ENCODE measurements around the gene TNFRSF14. TPM values are rescaled to one million over a fixed set of nuclear protein-coding genes. Genes with fewer than 3 reads are reported as not detected.
"Not testable (repeated sequence)": the region's sequence is repeated elsewhere in the genome, so short reads cannot be mapped to it uniquely, and the experiment has no call there.

TNFRSF14 gene
- total RNA-seq, 2 donors from 2014 or later = 93.2 to 299 TPM

DNA sequence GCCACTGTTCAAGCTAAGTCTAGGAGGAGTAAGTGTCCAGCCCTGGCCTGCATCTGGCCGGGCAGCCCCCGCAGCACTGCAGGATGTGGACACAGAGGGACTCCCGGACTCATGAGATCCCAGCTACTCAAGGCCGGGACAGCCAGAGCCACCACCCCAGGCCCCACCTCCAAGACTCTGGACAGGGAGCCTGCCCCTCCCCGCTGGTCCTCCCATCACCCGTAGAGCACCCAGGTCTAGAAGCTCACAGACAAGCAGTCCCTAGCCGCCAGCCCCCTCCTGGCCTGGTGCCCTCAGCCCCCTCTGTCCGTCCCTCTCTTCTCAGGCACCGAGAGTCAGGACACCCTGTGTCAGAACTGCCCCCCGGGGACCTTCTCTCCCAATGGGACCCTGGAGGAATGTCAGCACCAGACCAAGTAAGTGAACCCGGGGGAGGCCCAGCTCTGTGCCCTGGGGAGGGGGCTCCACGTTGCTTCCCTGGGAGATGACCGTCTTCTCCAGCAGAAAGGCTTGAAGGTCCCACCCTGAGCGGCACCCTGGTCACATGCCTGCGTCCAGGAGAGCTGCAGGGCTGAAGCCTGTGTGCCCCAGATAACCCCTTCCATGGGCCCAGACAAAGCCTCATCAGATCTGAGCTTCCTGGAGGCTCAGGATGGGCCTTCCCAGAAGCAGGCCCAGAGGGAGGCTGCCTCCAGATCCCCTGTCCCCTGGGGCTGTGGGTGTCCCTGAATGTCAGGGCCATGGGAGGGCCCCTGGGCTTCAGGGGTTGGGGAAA, 4.3 kb downstream of the TNFRSF14 start:
- H3K36me3 Mint-ChIP-seq (ENCODE audit: low read depth) = peaks cover 73% of the 10 kb centered on the region
- no peaks in the 10 kb centered on the region for H3K9me3 Mint-ChIP-seq
- ATAC-seq (replicated peaks) = no peak
- H3K27me3 Mint-ChIP-seq = no peaks in the 10 kb centered on the region
- H3K27ac Mint-ChIP-seq = no peak overlapping the region
- H3K4me1 Mint-ChIP-seq = peaks cover 6% of the 10 kb centered on the region
- H3K4me3 Mint-ChIP-seq = no peak overlapping the region

DNA sequence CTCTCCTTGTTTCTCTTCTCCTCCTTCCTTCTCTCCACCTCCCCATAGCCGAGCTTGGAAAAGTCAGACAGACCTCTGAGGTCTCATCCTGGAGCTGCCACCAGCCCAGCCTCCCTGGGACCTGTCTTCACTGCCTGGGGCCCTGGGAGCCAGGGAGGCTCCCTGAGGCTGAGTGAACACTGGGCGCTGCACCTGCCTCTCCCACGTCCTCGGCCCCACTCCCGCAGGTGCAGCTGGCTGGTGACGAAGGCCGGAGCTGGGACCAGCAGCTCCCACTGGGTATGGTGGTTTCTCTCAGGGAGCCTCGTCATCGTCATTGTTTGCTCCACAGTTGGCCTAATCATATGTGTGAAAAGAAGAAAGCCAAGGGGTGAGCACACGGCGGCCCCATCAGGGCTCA, 5.3 kb downstream of the TNFRSF14 start:
- Mint-ChIP-seq H3K9me3 (no peaks in the 10 kb centered on the region), H3K27me3 (no peaks in the 10 kb centered on the region), H3K4me3 (peak overlapping the region; percentile 31), H3K4me1 (peaks cover 6% of the 10 kb centered on the region), H3K36me3 (ENCODE audit: low read depth) (peaks cover 63% of the 10 kb centered on the region), H3K27ac (peak overlapping the region; percentile 58)
- no peak for ATAC-seq (replicated peaks)

DNA sequence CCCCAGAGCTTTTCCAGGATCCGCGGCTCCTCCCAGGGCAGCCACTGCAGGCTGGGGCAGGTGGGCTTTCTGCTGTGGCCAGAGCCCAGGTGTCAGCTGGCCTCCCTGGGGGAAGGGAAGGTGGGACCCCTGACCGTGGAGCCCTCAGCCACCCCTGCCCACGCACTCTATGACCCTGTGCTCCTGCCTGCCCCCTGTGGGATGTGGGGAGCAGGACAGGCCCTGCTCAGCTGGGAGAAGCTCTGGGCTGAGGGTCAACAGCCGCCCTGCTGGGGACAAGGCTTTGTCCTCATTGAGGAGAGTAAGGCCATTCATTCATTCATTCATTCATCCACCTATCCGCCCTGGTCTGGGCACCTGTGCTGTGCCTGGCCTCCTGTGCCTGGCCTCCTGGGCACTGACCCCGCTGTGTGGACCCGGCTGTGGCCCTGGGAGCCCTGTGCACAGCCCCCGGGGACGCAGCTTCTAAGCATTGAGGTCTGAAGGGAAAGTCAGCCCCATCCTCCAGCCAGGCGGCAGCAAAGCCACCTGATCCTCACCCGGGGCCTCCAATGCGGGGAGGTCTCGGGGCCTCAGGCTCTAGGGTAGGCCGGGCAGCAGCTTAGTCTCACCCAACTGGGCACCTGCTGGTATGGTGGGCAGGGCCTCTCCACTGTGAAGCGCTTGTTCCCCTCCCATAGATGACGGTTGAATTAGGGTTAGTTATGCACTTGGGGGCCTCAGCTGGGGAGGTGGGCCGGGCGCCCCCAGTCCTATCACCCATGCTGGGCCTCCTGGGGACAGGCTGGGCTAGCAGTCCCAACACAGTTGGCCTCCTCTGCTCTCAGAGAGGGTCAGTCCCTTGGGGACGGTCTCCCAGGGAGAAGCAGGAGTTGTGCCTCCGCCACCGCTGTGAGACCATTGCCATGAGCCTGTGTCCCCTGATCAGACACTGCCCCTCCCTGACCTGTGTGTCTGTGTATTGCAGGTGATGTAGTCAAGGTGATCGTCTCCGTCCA, 6.0 kb downstream of the TNFRSF14 start:
- no peaks in the 10 kb centered on the region for H3K27me3 Mint-ChIP-seq
- no peak overlapping the region for H3K4me3 Mint-ChIP-seq
- H3K4me1 Mint-ChIP-seq = peaks cover 6% of the 10 kb centered on the region
- H3K9me3 Mint-ChIP-seq = no peaks in the 10 kb centered on the region
- H3K27ac Mint-ChIP-seq = no peak overlapping the region
- peaks cover 56% of the 10 kb centered on the region for H3K36me3 Mint-ChIP-seq (ENCODE audit: low read depth)
- ATAC-seq (replicated peaks) = peak; percentile 48

DNA sequence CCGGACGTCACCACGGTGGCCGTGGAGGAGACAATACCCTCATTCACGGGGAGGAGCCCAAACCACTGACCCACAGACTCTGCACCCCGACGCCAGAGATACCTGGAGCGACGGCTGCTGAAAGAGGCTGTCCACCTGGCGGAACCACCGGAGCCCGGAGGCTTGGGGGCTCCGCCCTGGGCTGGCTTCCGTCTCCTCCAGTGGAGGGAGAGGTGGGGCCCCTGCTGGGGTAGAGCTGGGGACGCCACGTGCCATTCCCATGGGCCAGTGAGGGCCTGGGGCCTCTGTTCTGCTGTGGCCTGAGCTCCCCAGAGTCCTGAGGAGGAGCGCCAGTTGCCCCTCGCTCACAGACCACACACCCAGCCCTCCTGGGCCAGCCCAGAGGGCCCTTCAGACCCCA, 7.0 kb downstream of the TNFRSF14 start:
- ATAC-seq (replicated peaks) = no peak
- Mint-ChIP-seq H3K9me3 (no peaks in the 10 kb centered on the region), H3K27ac (no peak overlapping the region), H3K4me3 (no peak overlapping the region), H3K4me1 (peaks cover 6% of the 10 kb centered on the region), H3K27me3 (no peaks in the 10 kb centered on the region), H3K36me3 (ENCODE audit: low read depth) (peaks cover 50% of the 10 kb centered on the region)

DNA sequence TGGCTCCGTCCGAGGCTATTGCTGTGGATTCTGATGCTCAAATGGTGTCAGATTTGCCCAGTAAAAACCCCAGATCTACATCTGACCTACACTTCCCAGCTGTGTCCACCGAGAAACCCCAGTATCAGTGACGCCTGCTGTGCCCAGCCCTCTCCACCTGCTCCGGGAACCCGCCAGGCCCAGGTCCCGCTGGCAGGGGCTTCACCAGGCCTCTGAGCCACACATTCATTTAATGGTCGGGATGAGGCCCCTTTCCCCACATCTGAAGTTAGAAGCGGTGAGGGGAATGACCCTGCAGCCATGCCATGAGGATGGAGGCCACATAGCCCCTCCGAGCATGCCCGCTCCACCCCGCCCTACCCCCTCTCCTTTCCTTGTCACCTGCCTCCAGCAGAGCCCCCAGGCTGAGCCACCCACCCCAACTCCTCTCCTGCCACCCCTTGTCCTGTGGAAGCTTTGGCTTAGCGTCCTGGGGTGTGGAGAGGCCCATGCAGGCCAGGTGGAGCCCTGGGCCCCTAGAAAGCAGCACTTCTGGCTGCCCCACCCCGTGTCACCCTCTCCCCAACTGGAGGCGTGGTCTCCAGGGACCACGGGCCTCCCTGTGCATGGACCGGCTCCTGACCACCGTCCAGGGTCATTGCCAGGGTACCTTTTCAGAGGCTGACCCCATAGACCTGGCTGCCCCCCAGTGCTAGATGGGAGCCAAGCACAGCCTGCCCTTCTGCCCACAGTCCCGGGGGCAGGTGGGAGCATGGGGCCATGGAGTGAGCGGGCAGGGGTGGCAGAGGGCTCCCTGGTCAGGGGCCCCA, 8.0 kb downstream of the TNFRSF14 start:
- Mint-ChIP-seq H3K36me3 (ENCODE audit: low read depth) (peaks cover 41% of the 10 kb centered on the region), H3K4me3 (no peak overlapping the region), H3K4me1 (peaks cover 6% of the 10 kb centered on the region), H3K27ac (peak overlapping the region; percentile 46), H3K9me3 (no peaks in the 10 kb centered on the region), H3K27me3 (no peaks in the 10 kb centered on the region)
- ATAC-seq (replicated peaks) = no peak

DNA sequence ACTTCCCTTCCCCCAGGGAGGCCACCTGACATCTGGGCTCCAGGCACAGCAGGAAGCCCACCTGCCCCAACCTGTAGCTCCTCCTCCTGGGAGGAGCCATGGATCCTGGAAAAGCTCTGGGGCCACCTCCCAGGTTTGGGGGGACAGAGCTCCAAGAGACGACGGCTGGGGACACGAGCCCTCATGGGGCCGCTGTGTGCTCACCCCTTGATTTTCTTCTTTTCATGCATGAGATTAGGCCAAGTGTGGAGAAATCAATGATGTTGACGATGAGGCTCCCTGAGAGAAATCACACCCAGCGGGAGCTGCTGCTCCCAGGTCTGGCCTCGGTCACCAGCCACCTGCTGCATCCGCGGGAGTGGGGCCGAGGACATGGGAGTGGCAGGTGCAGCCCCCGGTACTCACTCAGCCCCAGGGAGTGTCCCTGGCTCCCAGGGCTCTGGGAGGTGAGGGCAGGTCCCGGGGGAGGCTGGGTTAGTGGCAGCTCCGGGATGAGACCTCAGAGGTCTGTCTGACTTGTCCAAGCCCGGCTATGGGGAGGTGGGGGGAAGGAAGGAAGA, 8.7 kb downstream of the TNFRSF14 start:
- H3K4me3 Mint-ChIP-seq = no peak overlapping the region
- peaks cover 6% of the 10 kb centered on the region for H3K4me1 Mint-ChIP-seq
- H3K27me3 Mint-ChIP-seq = no peaks in the 10 kb centered on the region
- H3K36me3 Mint-ChIP-seq (ENCODE audit: low read depth) = peaks cover 35% of the 10 kb centered on the region
- H3K9me3 Mint-ChIP-seq = no peaks in the 10 kb centered on the region
- H3K27ac Mint-ChIP-seq = peak overlapping the region; percentile 46
- ATAC-seq (replicated peaks) = no peak

DNA sequence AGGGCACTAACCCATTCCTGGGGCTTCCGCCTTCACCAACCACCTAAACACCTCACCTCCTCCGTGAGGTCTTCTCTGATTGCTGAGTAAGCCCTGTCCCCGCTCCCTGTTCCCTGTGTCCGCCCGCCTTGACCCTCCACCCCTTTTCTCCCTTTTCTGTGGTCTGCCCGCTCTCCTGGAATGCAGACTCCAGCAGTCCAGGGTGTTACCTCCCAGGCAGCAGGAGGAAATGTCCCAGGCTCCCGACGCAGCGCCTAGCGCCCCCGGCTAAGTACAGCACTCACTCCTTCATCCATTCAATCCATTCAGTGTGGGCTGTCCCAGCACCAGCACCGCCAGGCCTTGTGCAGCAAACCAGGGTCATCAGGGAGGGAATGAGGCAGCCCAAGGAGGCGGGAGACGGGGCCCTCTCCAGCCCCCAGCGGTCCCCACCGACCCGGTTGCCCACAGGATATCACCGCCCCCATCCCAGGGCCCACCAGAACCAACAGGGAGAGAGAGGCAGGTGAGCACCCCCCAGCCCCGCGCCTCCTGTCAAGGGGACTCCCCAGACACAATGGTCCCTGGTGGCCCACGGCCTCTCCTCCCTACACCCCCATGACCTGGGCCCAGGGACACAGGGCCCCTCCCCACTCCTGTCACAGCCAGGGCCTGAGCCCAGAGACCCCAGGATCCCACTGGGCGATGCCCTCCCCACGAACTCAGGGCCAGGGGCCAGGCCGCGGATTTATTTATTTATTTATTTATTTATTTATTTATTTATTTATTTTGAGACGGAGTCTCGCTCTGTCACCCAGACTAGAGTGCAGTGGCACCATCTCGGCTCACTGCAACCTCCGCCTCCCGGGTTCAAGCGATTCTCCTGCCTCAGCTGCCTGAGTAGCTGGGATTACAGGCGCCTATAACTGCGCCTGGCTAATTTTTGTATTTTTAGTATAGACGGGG, 10.2 kb downstream of the TNFRSF14 start:
- H3K36me3 Mint-ChIP-seq (ENCODE audit: low read depth) = peaks cover 24% of the 10 kb centered on the region
- H3K4me3 Mint-ChIP-seq = no peak overlapping the region
- H3K9me3 Mint-ChIP-seq = no peaks in the 10 kb centered on the region
- ATAC-seq (replicated peaks) = no peak
- peaks cover 2% of the 10 kb centered on the region for H3K4me1 Mint-ChIP-seq
- no peaks in the 10 kb centered on the region for H3K27me3 Mint-ChIP-seq
- no peak overlapping the region for H3K27ac Mint-ChIP-seq

DNA sequence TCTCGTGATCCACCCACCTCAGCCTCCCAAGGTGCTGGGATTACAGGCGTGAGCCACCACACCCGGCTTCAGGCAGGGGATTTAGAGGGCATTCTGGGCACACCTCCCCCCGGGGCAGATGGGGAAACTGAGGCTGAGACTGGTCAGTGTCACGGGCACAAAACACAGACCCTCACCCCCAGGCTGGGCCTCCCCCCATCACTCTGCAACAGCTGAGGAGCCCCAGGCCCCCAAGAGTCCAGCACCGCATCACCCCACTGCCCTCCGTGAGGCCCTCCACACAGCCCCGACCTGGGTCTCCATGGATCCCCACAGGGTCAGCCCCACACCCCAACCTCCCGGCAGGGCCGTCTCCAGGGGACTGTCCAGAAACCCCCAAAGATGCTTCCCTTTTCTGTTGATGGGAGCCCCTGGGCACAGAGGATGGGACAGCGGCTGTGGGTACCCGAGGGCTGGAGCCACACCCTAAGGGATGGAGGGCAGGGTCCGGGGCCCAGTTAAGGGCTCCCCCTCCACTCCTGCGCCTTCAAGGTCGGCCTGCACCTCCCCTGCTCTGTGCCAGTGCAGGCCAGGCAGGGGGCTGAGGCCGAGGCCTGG, 11.0 kb downstream of the TNFRSF14 start:
- H3K4me1 Mint-ChIP-seq = no peaks in the 10 kb centered on the region
- H3K27ac Mint-ChIP-seq = no peak overlapping the region
- no peaks in the 10 kb centered on the region for H3K27me3 Mint-ChIP-seq
- peaks cover 17% of the 10 kb centered on the region for H3K36me3 Mint-ChIP-seq (ENCODE audit: low read depth)
- no peak overlapping the region for H3K4me3 Mint-ChIP-seq
- H3K9me3 Mint-ChIP-seq = no peaks in the 10 kb centered on the region
- peak; percentile 8 for ATAC-seq (replicated peaks)

DNA sequence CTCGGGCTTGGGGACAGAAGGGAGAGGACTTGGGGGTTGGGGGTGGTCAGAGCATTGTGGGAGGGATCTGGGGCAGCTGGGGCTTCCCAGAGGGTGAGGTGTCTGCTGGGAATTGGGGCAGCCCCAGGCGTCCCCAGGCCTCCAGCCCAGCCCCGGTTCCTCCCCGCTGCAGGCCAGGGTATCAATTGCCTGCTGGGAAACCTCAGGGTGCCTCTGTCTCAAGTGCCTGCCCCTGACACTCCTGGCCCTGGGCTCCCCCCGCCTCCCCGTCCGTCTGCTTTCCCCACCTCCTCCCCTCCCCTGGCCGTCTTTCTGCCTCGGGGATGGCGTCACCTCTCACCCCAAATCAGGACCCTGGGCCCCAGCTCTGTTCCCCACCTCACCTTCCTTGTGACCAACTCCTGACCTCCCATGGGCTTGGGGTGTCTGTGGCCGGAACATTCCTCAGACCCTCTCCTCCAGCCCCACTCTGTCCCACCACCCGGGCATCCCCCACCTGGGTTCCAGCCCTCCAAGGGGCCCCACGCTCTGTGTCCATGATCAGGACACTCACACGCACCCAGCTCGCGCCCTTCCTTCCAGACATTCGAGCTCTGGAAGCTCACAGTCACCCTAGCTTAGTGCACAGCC, 12.1 kb downstream of the TNFRSF14 start:
- ATAC-seq (replicated peaks) = peak; percentile 34
- not testable (repeated sequence) for H3K36me3 Mint-ChIP-seq (ENCODE audit: low read depth); H3K27ac Mint-ChIP-seq

DNA sequence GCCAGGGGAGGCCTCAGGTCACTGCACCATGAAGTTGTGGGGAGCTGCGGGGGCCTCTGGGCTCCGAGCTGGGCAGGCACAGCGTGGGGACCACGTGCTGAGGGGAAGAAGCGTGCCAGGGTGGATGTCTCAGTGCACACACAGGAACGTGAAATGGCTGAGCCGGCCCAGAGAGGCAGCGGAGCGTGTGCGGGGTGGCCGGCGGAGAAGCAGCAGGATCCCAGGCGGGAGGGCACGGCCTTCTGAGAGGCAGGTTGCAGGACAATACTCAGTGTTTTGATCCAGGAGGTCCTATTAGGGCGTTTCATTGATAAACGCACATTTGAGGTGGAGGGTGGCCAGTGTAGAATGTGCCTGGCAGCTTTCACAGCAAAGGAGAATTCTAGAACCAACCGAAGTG, 12.9 kb downstream of the TNFRSF14 start:
- no peak overlapping the region for H3K4me3 Mint-ChIP-seq
- H3K27me3 Mint-ChIP-seq = no peaks in the 10 kb centered on the region
- peaks cover 4% of the 10 kb centered on the region for H3K36me3 Mint-ChIP-seq (ENCODE audit: low read depth)
- H3K27ac Mint-ChIP-seq = no peak overlapping the region
- peaks cover 11% of the 10 kb centered on the region for H3K9me3 Mint-ChIP-seq
- peaks cover 5% of the 10 kb centered on the region for H3K4me1 Mint-ChIP-seq
- ATAC-seq (replicated peaks) = no peak

More for the DNA sequence above, 12.1 kb downstream of the TNFRSF14 start:
- H3K4me3 Mint-ChIP-seq, H3K27me3 Mint-ChIP-seq, H3K4me1 Mint-ChIP-seq, H3K9me3 Mint-ChIP-seq: not testable (repeated sequence)

DNA sequence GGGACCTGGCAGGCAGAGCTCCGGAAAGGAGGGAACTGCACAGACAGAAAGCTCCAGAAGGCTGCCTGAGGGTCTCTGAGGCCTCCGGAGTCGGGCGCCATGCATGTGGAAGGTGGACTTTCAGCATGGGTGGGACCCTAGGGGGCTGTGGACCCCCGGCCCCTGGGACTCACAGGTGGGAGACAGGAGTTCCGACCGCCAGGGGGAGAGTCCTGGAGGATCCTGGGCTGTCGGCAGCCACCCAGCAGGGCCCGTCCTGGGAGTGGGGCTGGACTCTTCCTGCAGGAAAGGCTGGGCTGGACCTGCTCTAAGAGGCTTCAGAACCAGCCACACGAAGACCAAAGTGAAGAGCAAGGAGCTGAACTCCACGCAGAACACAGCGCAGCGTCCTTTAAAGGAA, 13.5 kb downstream of the TNFRSF14 start:
- H3K4me3 Mint-ChIP-seq; H3K27me3 Mint-ChIP-seq; H3K36me3 Mint-ChIP-seq (ENCODE audit: low read depth); ATAC-seq (replicated peaks); H3K4me1 Mint-ChIP-seq; H3K27ac Mint-ChIP-seq: not testable (repeated sequence)
- peaks cover 11% of the 10 kb centered on the region for H3K9me3 Mint-ChIP-seq

DNA sequence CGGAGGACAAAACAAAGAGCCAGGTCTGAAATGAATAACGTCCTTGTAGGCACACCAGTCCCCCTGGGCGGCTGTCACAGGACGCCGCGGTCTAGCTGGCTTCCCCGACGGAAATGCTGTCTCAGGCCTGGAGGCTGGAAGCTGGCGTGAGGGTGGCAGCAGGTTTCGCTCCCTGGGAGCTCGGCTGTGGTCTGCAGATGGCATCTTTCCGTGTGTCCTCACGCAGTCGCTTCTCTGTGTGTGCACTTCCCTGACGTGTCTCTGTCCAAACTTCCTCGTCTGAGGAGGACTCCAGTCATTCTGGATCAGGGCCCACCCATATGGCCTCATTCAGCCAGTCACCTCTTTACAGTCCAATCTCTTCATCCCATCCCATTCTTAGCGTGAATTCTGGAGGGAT, 14.2 kb downstream of the TNFRSF14 start:
- H3K36me3 Mint-ChIP-seq (ENCODE audit: low read depth) = peaks cover 4% of the 10 kb centered on the region
- no peak overlapping the region for H3K4me3 Mint-ChIP-seq
- H3K9me3 Mint-ChIP-seq = peaks cover 11% of the 10 kb centered on the region
- H3K27me3 Mint-ChIP-seq = no peaks in the 10 kb centered on the region
- no peak overlapping the region for H3K27ac Mint-ChIP-seq
- ATAC-seq (replicated peaks) = no peak
- H3K4me1 Mint-ChIP-seq = peaks cover 5% of the 10 kb centered on the region
